Urinary bladder (tissue), 4 donors: Measurements from ENCODE around the gene LGALS3BP. TPM values are rescaled to one million over a fixed set of nuclear protein-coding genes. Genes with fewer than 3 reads are reported as not detected.

Experiments
- DNase-seq: peaks from one replicate; pipeline ENCODE4 v3.0.0-alpha.2; 2015; ENCODE audit errors: extremely low spot score
- H3K27ac ChIP-seq: one replicate; pipeline ENCODE4 v1.5.1; 2013; ENCODE audit warnings: low read depth, mild to moderate bottlenecking, moderate library complexity
- H3K36me3 ChIP-seq: one replicate; pipeline ENCODE4 v1.6.1; 2013; ENCODE audit warnings: mild to moderate bottlenecking, moderate library complexity; ENCODE audit not compliant: insufficient read depth
- H3K4me1 ChIP-seq: one replicate; pipeline ENCODE4 v1.6.1; 2013; ENCODE audit warnings: mild to moderate bottlenecking, moderate library complexity; ENCODE audit not compliant: insufficient read depth
- H3K4me3 ChIP-seq: one replicate; pipeline ENCODE4 v1.5.1; 2013; ENCODE audit warnings: low read depth, low read length
- WGBS: extraction: QIAGEN DNeasy Blood & Tissue Kit; methylation state at CpG from one replicate; pipeline ENCODE4 v1.1.7; 2013; 5-methylcytosine and 5-hydroxymethylcytosine counted together
- polyA plus RNA-seq: library from polyadenylated mRNA; stranded (reverse); fragments of 200-250 nt; gene quantifications from one replicate; pipeline ENCODE4 v1.2.3, GENCODE V29; 2013
- total RNA-seq: library from RNA; depleted of rRNA; stranded (reverse); fragments of >200 nt; gene quantifications from one replicate; pipeline ENCODE4 v1.2.3, GENCODE V29; 2014
- donor health status: healthy with polysubstance abuse.
- donor health status: healthy.

Gene LGALS3BP
- total and polyA plus RNA-seq, 2 donors, result 103 to 219 TPM

- H3K36me3 ChIP-seq, result no peaks in the 10 kb centered on the region
- WGBS, result 81% methylated on average over 19 of the region's 19 CpGs
- H3K4me3 ChIP-seq, result no peak overlapping the region
- no peak overlapping the region for H3K27ac ChIP-seq
- H3K4me1 ChIP-seq, result no peaks in the 10 kb centered on the region
- DNase-seq, result no peak
Observed at GRCh38 chr17:78962345-78962983, 17.3 kb downstream of the LGALS3BP start.

- Histone ChIP-seq H3K4me3 (no peak overlapping the region), H3K4me1 (no peaks in the 10 kb centered on the region), H3K36me3 (no peaks in the 10 kb centered on the region), H3K27ac (no peak overlapping the region)
- WGBS, result 95% methylated on average over 4 of the region's 4 CpGs
- DNase-seq, result no peak
Observed at GRCh38 chr17:78961571-78961970, 18.2 kb downstream of the LGALS3BP start.

GRCh38 chr17:78960928-78961327 lies 18.8 kb downstream of the LGALS3BP start:
- 51% methylated on average over 5 of the region's 5 CpGs for WGBS
- H3K4me3 ChIP-seq, result no peak overlapping the region
- H3K4me1 ChIP-seq, result no peaks in the 10 kb centered on the region

GRCh38 chr17:78959803-78960202 lies 19.9 kb downstream of the LGALS3BP start:
- Histone ChIP-seq H3K4me1 (no peaks in the 10 kb centered on the region), H3K27ac (no peak overlapping the region), H3K36me3 (no peaks in the 10 kb centered on the region), H3K4me3 (no peak overlapping the region)
- 95% methylated on average over 12 of the region's 12 CpGs for WGBS
- DNase-seq, result no peak

More at GRCh38 chr17:78960928-78961327, 18.8 kb downstream of the LGALS3BP start:
- DNase-seq, result no peak
- Histone ChIP-seq H3K27ac (no peak overlapping the region), H3K36me3 (no peaks in the 10 kb centered on the region)

- Histone ChIP-seq H3K27ac (no peak overlapping the region), H3K4me1 (no peaks in the 10 kb centered on the region), H3K4me3 (no peak overlapping the region), H3K36me3 (no peaks in the 10 kb centered on the region)
- WGBS, result 83% methylated on average over 7 of the region's 7 CpGs
- no peak for DNase-seq
Observed at GRCh38 chr17:78958641-78959127, 21.0 kb downstream of the LGALS3BP start.

GRCh38 chr17:78957128-78957527 lies 22.6 kb downstream of the LGALS3BP start:
- Histone ChIP-seq H3K4me3 (no peak overlapping the region), H3K27ac (no peak overlapping the region), H3K36me3 (no peaks in the 10 kb centered on the region), H3K4me1 (no peaks in the 10 kb centered on the region)
- WGBS, result 54% methylated on average over 12 of the region's 12 CpGs
- no peak for DNase-seq

- no peak overlapping the region for H3K27ac ChIP-seq
- H3K4me3 ChIP-seq, result no peak overlapping the region
- WGBS, result 88% methylated on average over 11 of the region's 11 CpGs
- no peak for DNase-seq
- H3K36me3 ChIP-seq, result no peaks in the 10 kb centered on the region
- no peaks in the 10 kb centered on the region for H3K4me1 ChIP-seq
Observed at GRCh38 chr17:78956254-78956653, 23.5 kb downstream of the LGALS3BP start.

GRCh38 chr17:78954684-78955083 lies 25.0 kb downstream of the LGALS3BP start:
- WGBS, result 94% methylated on average over 14 of the region's 14 CpGs
- Histone ChIP-seq H3K27ac (no peak overlapping the region), H3K36me3 (no peaks in the 10 kb centered on the region), H3K4me3 (no peak overlapping the region), H3K4me1 (no peaks in the 10 kb centered on the region)
- DNase-seq, result no peak

- Histone ChIP-seq H3K4me1 (no peaks in the 10 kb centered on the region), H3K36me3 (no peaks in the 10 kb centered on the region), H3K27ac (no peak overlapping the region), H3K4me3 (no peak overlapping the region)
- no peak for DNase-seq
- 71% methylated on average over 29 of the region's 29 CpGs for WGBS
Observed at GRCh38 chr17:78953356-78954350, 26.1 kb downstream of the LGALS3BP start.

- H3K4me1 ChIP-seq, result no peaks in the 10 kb centered on the region
- H3K4me3 ChIP-seq, result no peak overlapping the region
- 79% methylated on average over 10 of the region's 10 CpGs for WGBS
- H3K27ac ChIP-seq, result no peak overlapping the region
- no peaks in the 10 kb centered on the region for H3K36me3 ChIP-seq
- no peak for DNase-seq
Observed at GRCh38 chr17:78952706-78953105, 27.0 kb downstream of the LGALS3BP start.

- peak overlapping the region; percentile 53 for H3K27ac ChIP-seq
- no peaks in the 10 kb centered on the region for H3K36me3 ChIP-seq
- 37% methylated on average over 12 of the region's 12 CpGs for WGBS
- H3K4me1 ChIP-seq, result no peaks in the 10 kb centered on the region
- H3K4me3 ChIP-seq, result no peak overlapping the region
- DNase-seq, result no peak
Observed at GRCh38 chr17:78951967-78952551, 27.7 kb downstream of the LGALS3BP start.

- 98% methylated on average over 2 of the region's 2 CpGs for WGBS
- Histone ChIP-seq H3K4me3 (no peak overlapping the region), H3K27ac (no peak overlapping the region), H3K36me3 (no peaks in the 10 kb centered on the region), H3K4me1 (no peaks in the 10 kb centered on the region)
- DNase-seq, result no peak
Observed at GRCh38 chr17:78950870-78951269, 28.9 kb downstream of the LGALS3BP start.

GRCh38 chr17:78947235-78948149 lies 32.2 kb downstream of the LGALS3BP start:
- Histone ChIP-seq H3K4me3 (no peak overlapping the region), H3K4me1 (no peaks in the 10 kb centered on the region), H3K27ac (no peak overlapping the region), H3K36me3 (no peaks in the 10 kb centered on the region)
- DNase-seq, result no peak
- 73% methylated on average over 18 of the region's 18 CpGs for WGBS
